GM12878 (cell line): ENCODE results near the gene LRRC39. TPM values are rescaled to one million over a fixed set of nuclear protein-coding genes. Genes with fewer than 3 reads are reported as not detected.
A peak's percentile ranks its signal among the peaks of the same experiment; 100 is the strongest.

Experiments used
- ATAC-seq: fragments of 200-7000 bp; cut with Tn5 transposase; 3 replicates; pipeline ENCODE4 v1.9.1; 2020; ENCODE audit warnings: mild to moderate bottlenecking, moderate library complexity
- BruUV-seq: library from RNA; stranded (reverse); fragments of 400-500 nt; replicated peaks from 2 replicates; lab custom pipeline; 2021; lab: Mats Ljungman, UMichigan
- CTCF ChIA-PET: fragments of 300-600 bp; sonication (Branson Sonifier 250); formaldehyde crosslinking; extraction: SDS; loops from one replicate; lab custom pipeline; 2021; ENCODE audit warnings: inconsistent platforms; lab: Yijun Ruan, JAX
- POLR2A ChIA-PET: fragments of 350-600 bp; formaldehyde crosslinking; extraction: SDS; loops from one replicate; lab custom pipeline; 2021; ENCODE audit warnings: inconsistent platforms; lab: Charles Lee
- RAD21 ChIA-PET: fragments of 300-600 bp; sonication (Branson Sonifier 250); formaldehyde crosslinking; loops from one replicate; lab custom pipeline; 2023; ENCODE audit warnings: antibody characterized with exemption; ENCODE audit not compliant: unreplicated experiment; lab: Charles Lee
- SMC1A ChIA-PET: fragments of 300-600 bp; sonication (Branson Sonifier 250); formaldehyde crosslinking; loops from one replicate; lab custom pipeline; 2023; ENCODE audit not compliant: unreplicated experiment, uncharacterized antibody; lab: Charles Lee
- DNase-seq: peaks from one replicate; pipeline ENCODE4 v3.0.0-alpha.2; 2011; ENCODE audit warnings: low read depth, low spot score
- FAIRE-seq: peaks from 3 replicates; lab custom pipeline; 2011; peaks lifted over from hg19 to GRCh38; lab: Jason Lieb, UNC
- H2AFZ ChIP-seq: 2 replicates; pipeline ENCODE4 v1.6.0; 2011; ENCODE audit warnings: low read depth, low read length, control low read depth; ENCODE audit not compliant: control insufficient read depth
- H3K27ac ChIP-seq: 2 replicates; pipeline ENCODE4 v1.5.1; 2011; ENCODE audit warnings: control low read depth; ENCODE audit not compliant: control insufficient read depth, insufficient read depth
- H3K27me3 ChIP-seq, 2 experiments: replicated peaks in 1 of 2; 2 replicates each; pipeline versions ENCODE4 v1.6.0 to v1.6.1; 2011; ENCODE audit warnings: low read length in 1 of 2; ENCODE audit not compliant: control insufficient read depth in 2 of 2, insufficient read depth in 2 of 2
- H3K36me3 ChIP-seq, 2 experiments: 2 replicates each; pipeline ENCODE4 v1.5.1; 2011; ENCODE audit warnings: low read length in 1 of 2; ENCODE audit not compliant: control insufficient read depth in 2 of 2, insufficient read depth in 2 of 2
- H3K4me1 ChIP-seq: 2 replicates; pipeline ENCODE4 v1.6.1; 2011; ENCODE audit warnings: mild to moderate bottlenecking, low read length, moderate library complexity, mixed read lengths; ENCODE audit not compliant: control insufficient read depth, insufficient read depth
- H3K4me2 ChIP-seq: 2 replicates; pipeline ENCODE4 v1.6.0; 2011; ENCODE audit warnings: control low read depth; ENCODE audit not compliant: control insufficient read depth, insufficient read depth
- H3K4me3 ChIP-seq: fragments of 200-600 bp; sonication (generic); 2 replicates; pipeline ENCODE4 v1.5.1; 2016
- H3K79me2 ChIP-seq: 2 replicates; pipeline ENCODE4 v1.6.0; 2011; ENCODE audit warnings: low read length; ENCODE audit not compliant: control insufficient read depth, insufficient read depth
- H3K9ac ChIP-seq: 2 replicates; pipeline ENCODE4 v1.8.0; 2011; ENCODE audit warnings: low read length, control low read depth, mixed read lengths; ENCODE audit not compliant: control insufficient read depth, insufficient read depth
- H3K9me3 ChIP-seq: replicated peaks from 3 replicates; pipeline ENCODE4 v1.5.1; 2011; ENCODE audit warnings: mild to moderate bottlenecking, low read length; ENCODE audit not compliant: control insufficient read depth, insufficient read depth
- H4K20me1 ChIP-seq: 2 replicates; pipeline ENCODE4 v1.6.0; 2011; ENCODE audit not compliant: control insufficient read depth, insufficient read depth
- ATF7 ChIP-seq: fragments of 450-650 bp; IDR thresholded peaks from 2 replicates; pipeline ENCODE4 v1.6.1; 2016; ENCODE audit warnings: low read depth, mild to moderate bottlenecking
- BHLHE40 ChIP-seq, 2 experiments: fragments of 450-650 bp in 1 of 2; IDR thresholded peaks; 2 replicates each; pipeline ENCODE4 v1.6.1; 2011 to 2017; ENCODE audit warnings: low read depth in 2 of 2, borderline replicate concordance in 1 of 2, improper control_type of control experiment in 1 of 2, low read length in 1 of 2, mild to moderate bottlenecking in 1 of 2
- CEBPB ChIP-seq, 2 experiments: fragments of 150-350 bp in 1 of 2; IDR thresholded peaks; 2 replicates each; pipeline ENCODE4 v1.6.1; 2012 to 2014; ENCODE audit warnings: low read depth in 2 of 2, low read length in 2 of 2, borderline replicate concordance in 1 of 2, inconsistent platforms in 1 of 2
- DPF2 ChIP-seq: fragments of 450-650 bp; IDR thresholded peaks from 2 replicates; pipeline ENCODE4 v1.6.1; 2017; ENCODE audit warnings: mild to moderate bottlenecking
- ELK1 ChIP-seq: IDR thresholded peaks from 2 replicates; pipeline ENCODE4 v1.6.1; 2012; ENCODE audit warnings: low read depth, low read length, improper control_type of control experiment
- FOXK2 ChIP-seq: fragments of 450-650 bp; IDR thresholded peaks from 2 replicates; pipeline ENCODE4 v1.6.1; 2017; ENCODE audit warnings: mild to moderate bottlenecking, moderate library complexity
- FOXM1 ChIP-seq: IDR thresholded peaks from 2 replicates; pipeline ENCODE4 v1.6.1; 2012; ENCODE audit warnings: low read depth, mild to moderate bottlenecking, inconsistent platforms, low read length, moderate library complexity
- IKZF2 ChIP-seq, 2 experiments: fragments of 450-650 bp; IDR thresholded peaks; 2 replicates each; pipeline ENCODE4 v1.6.1; 2017; ENCODE audit warnings: mild to moderate bottlenecking in 2 of 2, moderate library complexity in 2 of 2
- MXI1 ChIP-seq: fragments of 150-350 bp; IDR thresholded peaks from 2 replicates; pipeline ENCODE4 v1.6.1; 2011; ENCODE audit warnings: low read depth, mild to moderate bottlenecking, inconsistent platforms, low read length, improper control_type of control experiment
- MYC ChIP-seq: IDR thresholded peaks from 2 replicates; pipeline ENCODE4 v1.6.1; 2011; ENCODE audit warnings: mild to moderate bottlenecking, low read length, moderate library complexity, inconsistent platforms; ENCODE audit not compliant: insufficient read depth, insufficient replicate concordance, insufficient read length, severe bottlenecking
- NBN ChIP-seq: fragments of 450-650 bp; IDR thresholded peaks from 2 replicates; pipeline ENCODE4 v1.6.1; 2016
- SIX5 ChIP-seq: IDR thresholded peaks from 2 replicates; pipeline ENCODE4 v1.6.1; 2011; ENCODE audit warnings: mild to moderate bottlenecking, low read depth, low read length, moderate library complexity; ENCODE audit not compliant: severe bottlenecking
- SREBF2 ChIP-seq: IDR thresholded peaks from 2 replicates; pipeline ENCODE4 v1.6.1; 2012; ENCODE audit warnings: mild to moderate bottlenecking, low read length
- STAT1 ChIP-seq: fragments of 450-650 bp; conservative IDR thresholded peaks from 2 replicates; pipeline ENCODE4 v1.6.1; 2014; ENCODE audit warnings: antibody characterized with exemption, mild to moderate bottlenecking
- SUPT20H ChIP-seq: IDR thresholded peaks from 2 replicates; pipeline ENCODE4 v1.6.1; 2011; ENCODE audit warnings: low read depth, mild to moderate bottlenecking, low read length, moderate library complexity, borderline replicate concordance; ENCODE audit not compliant: control insufficient read depth
- SUZ12 ChIP-seq: fragments of 200-600 bp; sonication (generic); IDR thresholded peaks from one replicate; pipeline ENCODE4 v1.6.1; 2018; ENCODE audit warnings: antibody characterized with exemption, mild to moderate bottlenecking; ENCODE audit not compliant: unreplicated experiment
- TAF1 ChIP-seq: IDR thresholded peaks from 2 replicates; pipeline ENCODE4 v1.6.1; 2011; ENCODE audit warnings: mild to moderate bottlenecking, low read depth, low read length, borderline replicate concordance
- ZNF24 ChIP-seq: fragments of 450-650 bp; IDR thresholded peaks from 2 replicates; pipeline ENCODE4 v1.6.1; 2017; ENCODE audit warnings: antibody characterized with exemption, mild to moderate bottlenecking
- WGBS: methylation state at CpG from one replicate; pipeline ENCODE4 v1.1.6; 2016; ENCODE audit warnings: low lambda C conversion rate; ENCODE audit not compliant: insufficient replicate concordance, insufficient coverage; ENCODE audit errors: missing lambda C conversion rate; 5-methylcytosine and 5-hydroxymethylcytosine counted together
- in situ Hi-C: fragments of 300-500 bp; cut with MboI; formaldehyde crosslinking; loops from 9 replicates; pipeline ENCODE4 v1.14.3; 2018; ENCODE audit warnings: mixed read lengths
- intact Hi-C: fragments of 100-400 bp; cut with micrococcal nuclease; formaldehyde crosslinking; loops from one replicate; pipeline ENCODE4 v1.14.2; 2022; ENCODE audit not compliant: unreplicated experiment
- polyA plus RNA-seq, 11 experiments: library from polyadenylated mRNA; depleted of rRNA in 4 of 11; unstranded in 6 of 11; stranded (reverse) in 5 of 11; fragments of >200 nt; fragmentation: Nextera tagmentation in 4 of 11; fragmentation: Illumina TruSeq in 1 of 11; extraction: Ambion mirVana in 4 of 11; extraction: Trizol in 1 of 11; gene quantifications; 1 replicate in 1 of 11; 2 replicates in 10 of 11; pipeline versions ENCODE4 v1.2.1 to v1.2.3, GENCODE V29; 2011 to 2016; ENCODE audit warnings: inconsistent platforms in 2 of 11, missing spikeins in 2 of 11, low read depth in 1 of 11
- total RNA-seq, 4 experiments: library from RNA; depleted of rRNA in 3 of 4; stranded (reverse); fragments of >200 nt in 3 of 4; fragmentation: Illumina TruSeq in 1 of 4; extraction: Trizol in 1 of 4; gene quantifications; 2 replicates each; pipeline versions ENCODE4 v1.2.1 to v1.2.3, GENCODE V29; 2013 to 2021
- TF ChIP-seq, protein P1 (sequence below): fragments of 450-650 bp; IDR thresholded peaks from 2 replicates; pipeline ENCODE4 v1.6.1; 2018; ENCODE audit warnings: borderline replicate concordance, mild to moderate bottlenecking; ENCODE audit not compliant: partially characterized antibody

Gene LRRC39
- total and polyA plus RNA-seq, 10 of the 15 experiments (the other 5 are each of a cell fraction or from before 2014, with no cell fraction given) = 0.23 to 1.1 (median 0.56) TPM

- peak; percentile 82; the same call in 1 of the 2 replicates for TF ChIP-seq STAT1
- TF ChIP-seq BHLHE40 (IDR thresholded peaks at IDR 0.05; ENCODE audit: borderline replicate concordance in 1 of 2, low read depth in 2 of 2, low read length in 1 of 2) = peak; percentile 66 to 85; a peak in 3 of 4 replicates
- peak; percentile 84 for TF ChIP-seq ATF7
- peak; percentile 66; the same call in 1 of the 2 replicates for TF ChIP-seq TAF1
- no peak for TF ChIP-seq SREBF2
- TF ChIP-seq IKZF2 (IDR thresholded peaks at IDR 0.05) = peak; percentile 68
- no peak; the same call in 1 of the 2 replicates for TF ChIP-seq FOXM1
- TF ChIP-seq SIX5 = peak; percentile 92
- TF ChIP-seq FOXK2 = no peak
- 0 out of 2 replicates have a peak, but pooled peaks have one; percentile 50 for TF ChIP-seq DPF2
Observed at GRCh38 chr1:100132566-100133477, 45.2 kb downstream of the LRRC39 start, which contains the start of the genes SASS6 and TRMT13 (continued).

GRCh38 chr1:100131623-100132022 is 46.4 kb downstream of the LRRC39 start:
- Histone ChIP-seq H3K4me1 (peaks cover 11% of the 10 kb centered on the region), H3K4me3 (peak overlapping the region; percentile 99), H3K9ac (peak overlapping the region; percentile 82), H4K20me1 (no peaks in the 10 kb centered on the region), H3K9me3 (no peaks in the 10 kb centered on the region), H2AFZ (no peak overlapping the region), H3K4me2 (peak overlapping the region; percentile 73), H3K27ac (peak overlapping the region; percentile 83), H3K36me3 (no peaks in the 10 kb centered on the region), H3K79me2 (peaks cover 74% of the 10 kb centered on the region), H3K27me3 (no peaks in the 10 kb centered on the region)
- ChIA-PET RAD21 (no interaction called here), CTCF (interaction anchor here (0.6 to 0.7 kb wide), 2 partner anchors 15 to 20 kb away, joined by 3 read pairs; no protein-coding TSS in a partner anchor), SMC1A (interaction anchor here (1.9 kb wide), 1 partner anchor 55 kb away, joined by 5 read pairs; no protein-coding TSS in a partner anchor), POLR2A (no interaction called here)
- no peak for DNase-seq
- 82% methylated on average over 8 of the region's 8 CpGs for WGBS
- in situ Hi-C loops = no loop called here
- intact Hi-C loops = loop anchor here (2.0 to 10.0 kb wide), 4 partner anchors 55 to 323 kb away; partner anchors contain the start of gene CDC14A
- no peak for ATAC-seq
- FAIRE-seq = no peak
- no TSS peak for BruUV-seq
- TF ChIP-seq SUZ12 (no peak), NBN (no peak), CEBPB (IDR thresholded peaks at IDR 0.05; ENCODE audit: borderline replicate concordance in 1 of 2, low read depth in 2 of 2, low read length in 2 of 2) (no peak), SUPT20H (no peak), ZNF24 (no peak), MYC (no peak), MXI1 (no peak), ELK1 (no peak)
- TF ChIP-seq, protein P1, sequence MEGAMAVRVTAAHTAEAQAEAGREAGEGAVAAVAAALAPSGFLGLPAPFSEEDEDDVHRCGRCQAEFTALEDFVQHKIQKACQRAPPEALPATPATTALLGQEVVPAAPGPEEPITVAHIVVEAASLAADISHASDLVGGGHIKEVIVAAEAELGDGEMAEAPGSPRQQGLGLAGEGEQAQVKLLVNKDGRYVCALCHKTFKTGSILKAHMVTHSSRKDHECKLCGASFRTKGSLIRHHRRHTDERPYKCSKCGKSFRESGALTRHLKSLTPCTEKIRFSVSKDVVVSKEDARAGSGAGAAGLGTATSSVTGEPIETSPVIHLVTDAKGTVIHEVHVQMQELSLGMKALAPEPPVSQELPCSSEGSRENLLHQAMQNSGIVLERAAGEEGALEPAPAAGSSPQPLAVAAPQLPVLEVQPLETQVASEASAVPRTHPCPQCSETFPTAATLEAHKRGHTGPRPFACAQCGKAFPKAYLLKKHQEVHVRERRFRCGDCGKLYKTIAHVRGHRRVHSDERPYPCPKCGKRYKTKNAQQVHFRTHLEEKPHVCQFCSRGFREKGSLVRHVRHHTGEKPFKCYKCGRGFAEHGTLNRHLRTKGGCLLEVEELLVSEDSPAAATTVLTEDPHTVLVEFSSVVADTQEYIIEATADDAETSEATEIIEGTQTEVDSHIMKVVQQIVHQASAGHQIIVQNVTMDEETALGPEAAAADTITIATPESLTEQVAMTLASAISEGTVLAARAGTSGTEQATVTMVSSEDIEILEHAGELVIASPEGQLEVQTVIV = no peak
